ENCODE data around the gene LHFPL3. TPM values are rescaled to one million over a fixed set of nuclear protein-coding genes. Genes with fewer than 3 reads are reported as not detected.

The LHFPL3 gene
- total RNA-seq, 2 donors from 2014 or later, result not detected

DNA sequence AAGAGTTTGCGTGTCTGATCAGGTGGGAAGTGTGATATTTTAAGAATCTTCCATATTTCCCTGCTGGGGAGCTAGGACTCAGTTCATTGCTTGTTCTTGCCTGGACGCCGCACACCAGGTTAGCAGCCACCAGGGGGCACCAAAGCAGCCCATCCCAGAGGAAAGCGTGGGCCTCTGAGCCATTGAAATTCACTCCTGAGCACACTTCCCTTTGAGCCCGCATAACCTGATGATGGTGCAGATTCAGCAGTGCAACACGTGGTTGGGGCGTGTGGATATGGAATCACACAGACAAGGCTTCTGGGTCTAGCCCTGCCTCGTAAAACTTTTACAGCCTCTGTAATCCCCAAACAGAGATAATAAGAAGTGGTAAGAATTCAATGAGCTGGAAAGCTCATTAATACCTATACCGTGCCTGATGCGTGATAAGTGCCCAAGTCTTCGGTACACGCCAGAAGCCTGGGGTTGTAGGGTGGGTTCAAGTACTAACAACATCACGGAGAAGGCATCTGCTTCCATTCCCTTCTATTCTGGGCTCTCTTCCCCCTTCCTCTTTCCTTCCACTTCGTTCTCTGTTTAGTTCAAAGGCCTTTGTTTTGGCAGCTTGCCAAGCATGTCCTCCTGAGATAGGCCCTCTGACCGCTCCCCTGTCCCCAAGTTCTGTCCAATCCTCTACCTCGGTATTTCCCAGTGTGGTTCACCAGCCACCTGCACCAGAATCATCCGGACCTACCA is 555.5 kb downstream of the LHFPL3 start:
- H3K27ac Mint-ChIP-seq, result no peak overlapping the region
- ATAC-seq (replicated peaks), result peak; percentile 92

DNA sequence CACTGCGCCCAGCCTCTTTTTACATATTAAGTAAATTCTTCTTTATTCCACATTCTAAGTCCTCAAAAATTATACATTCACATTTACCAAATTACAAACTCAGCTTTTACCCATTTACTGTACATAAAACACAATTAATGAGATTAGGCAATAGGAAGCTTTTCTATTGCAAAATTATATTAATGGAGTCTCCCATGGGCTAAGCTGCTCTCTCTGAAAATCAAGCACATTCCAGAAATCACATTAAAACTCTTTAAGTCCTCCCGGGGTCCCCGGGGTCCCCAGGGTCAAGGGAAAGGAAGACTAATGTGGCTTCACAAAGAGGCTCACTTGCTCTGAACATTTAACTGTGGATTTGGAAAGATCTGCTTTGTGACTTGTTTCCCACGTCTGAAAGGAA is 558.2 kb downstream of the LHFPL3 start:
- H3K36me3 Mint-ChIP-seq (ENCODE audit: low read depth), result no peaks in the 10 kb centered on the region
- H3K27ac Mint-ChIP-seq, result no peak overlapping the region
- H3K4me1 Mint-ChIP-seq, result no peaks in the 10 kb centered on the region
- no peaks in the 10 kb centered on the region for H3K9me3 Mint-ChIP-seq
- H3K4me3 Mint-ChIP-seq, result no peak overlapping the region
- H3K27me3 Mint-ChIP-seq, result no peaks in the 10 kb centered on the region
- ATAC-seq (replicated peaks), result no peak

More for the DNA sequence above, 555.5 kb downstream of the LHFPL3 start:
- Mint-ChIP-seq H3K9me3 (no peaks in the 10 kb centered on the region), H3K27me3 (no peaks in the 10 kb centered on the region), H3K36me3 (ENCODE audit: low read depth) (no peaks in the 10 kb centered on the region), H3K4me3 (peak overlapping the region; percentile 5), H3K4me1 (peaks cover 1% of the 10 kb centered on the region)

DNA sequence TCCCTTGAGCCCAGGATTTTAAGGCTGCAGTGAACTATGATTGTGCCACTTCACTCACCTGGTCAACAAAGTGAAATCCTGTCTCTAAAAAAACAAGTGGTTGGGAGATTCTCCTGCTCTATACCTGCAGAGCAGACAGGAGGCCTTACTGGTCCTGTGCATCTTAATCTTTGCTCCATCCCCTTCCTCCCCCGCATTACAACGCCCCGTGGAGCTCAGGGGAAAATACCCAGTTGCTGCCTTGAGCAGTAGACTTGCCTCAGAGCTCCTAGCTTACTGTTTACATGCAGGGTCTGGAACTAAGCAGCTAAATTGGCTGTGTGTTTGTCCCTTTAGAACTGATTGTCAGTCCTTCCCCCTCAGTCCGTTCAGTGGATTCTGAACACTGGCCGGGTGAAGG is 561.8 kb downstream of the LHFPL3 start:
- Mint-ChIP-seq H3K9me3 (no peaks in the 10 kb centered on the region), H3K36me3 (ENCODE audit: low read depth) (no peaks in the 10 kb centered on the region), H3K27me3 (peaks cover 4% of the 10 kb centered on the region), H3K4me1 (no peaks in the 10 kb centered on the region), H3K4me3 (no peak overlapping the region), H3K27ac (no peak overlapping the region)
- no peak for ATAC-seq (replicated peaks)

DNA sequence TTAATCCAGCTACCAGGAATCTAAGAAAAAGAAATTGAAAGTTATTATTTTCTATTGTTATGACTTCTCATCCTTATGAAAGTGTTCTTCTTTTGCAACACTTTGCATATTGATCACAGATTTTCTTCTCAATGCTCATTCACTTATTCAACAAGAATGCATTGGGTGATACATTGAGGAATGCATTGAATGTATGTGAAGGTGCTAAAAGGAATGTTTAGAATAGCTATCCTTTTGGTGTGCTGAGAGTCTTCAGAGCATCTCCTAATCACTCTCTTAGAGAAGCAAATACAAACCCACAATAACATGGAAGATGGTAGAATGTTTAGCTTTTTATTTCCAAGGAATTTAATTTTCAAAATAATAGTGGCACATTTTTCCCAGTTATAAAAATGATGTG is 563.5 kb downstream of the LHFPL3 start:
- ATAC-seq (replicated peaks), result no peak
- H3K4me1 Mint-ChIP-seq, result no peaks in the 10 kb centered on the region
- no peaks in the 10 kb centered on the region for H3K36me3 Mint-ChIP-seq (ENCODE audit: low read depth)
- no peak overlapping the region for H3K27ac Mint-ChIP-seq
- no peak overlapping the region for H3K4me3 Mint-ChIP-seq
- H3K9me3 Mint-ChIP-seq, result no peaks in the 10 kb centered on the region
- H3K27me3 Mint-ChIP-seq, result peaks cover 4% of the 10 kb centered on the region

DNA sequence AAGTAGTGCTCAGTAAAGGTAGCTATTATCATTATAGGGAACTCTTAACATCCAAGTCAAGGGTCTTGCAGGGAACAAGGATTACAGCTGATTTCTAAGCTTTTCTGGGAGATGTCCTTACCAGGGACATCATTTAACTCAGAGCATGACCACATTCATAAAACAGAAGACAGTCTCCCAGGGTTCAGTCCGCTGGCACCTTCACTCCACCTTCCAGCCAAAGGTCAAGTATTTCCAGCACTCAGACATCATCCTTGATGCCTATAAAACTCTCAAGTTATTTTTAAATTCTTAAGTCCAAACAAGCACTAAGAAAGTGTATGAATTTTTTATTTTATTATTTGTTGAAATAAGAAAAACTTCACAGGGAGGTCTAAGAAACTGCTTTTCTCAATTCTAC is 565.9 kb downstream of the LHFPL3 start:
- H3K4me3 Mint-ChIP-seq, result no peak overlapping the region
- H3K27ac Mint-ChIP-seq, result no peak overlapping the region
- peaks cover 4% of the 10 kb centered on the region for H3K27me3 Mint-ChIP-seq
- peaks cover 5% of the 10 kb centered on the region for H3K4me1 Mint-ChIP-seq
- ATAC-seq (replicated peaks), result no peak
- H3K36me3 Mint-ChIP-seq (ENCODE audit: low read depth), result no peaks in the 10 kb centered on the region
- H3K9me3 Mint-ChIP-seq, result no peaks in the 10 kb centered on the region

DNA sequence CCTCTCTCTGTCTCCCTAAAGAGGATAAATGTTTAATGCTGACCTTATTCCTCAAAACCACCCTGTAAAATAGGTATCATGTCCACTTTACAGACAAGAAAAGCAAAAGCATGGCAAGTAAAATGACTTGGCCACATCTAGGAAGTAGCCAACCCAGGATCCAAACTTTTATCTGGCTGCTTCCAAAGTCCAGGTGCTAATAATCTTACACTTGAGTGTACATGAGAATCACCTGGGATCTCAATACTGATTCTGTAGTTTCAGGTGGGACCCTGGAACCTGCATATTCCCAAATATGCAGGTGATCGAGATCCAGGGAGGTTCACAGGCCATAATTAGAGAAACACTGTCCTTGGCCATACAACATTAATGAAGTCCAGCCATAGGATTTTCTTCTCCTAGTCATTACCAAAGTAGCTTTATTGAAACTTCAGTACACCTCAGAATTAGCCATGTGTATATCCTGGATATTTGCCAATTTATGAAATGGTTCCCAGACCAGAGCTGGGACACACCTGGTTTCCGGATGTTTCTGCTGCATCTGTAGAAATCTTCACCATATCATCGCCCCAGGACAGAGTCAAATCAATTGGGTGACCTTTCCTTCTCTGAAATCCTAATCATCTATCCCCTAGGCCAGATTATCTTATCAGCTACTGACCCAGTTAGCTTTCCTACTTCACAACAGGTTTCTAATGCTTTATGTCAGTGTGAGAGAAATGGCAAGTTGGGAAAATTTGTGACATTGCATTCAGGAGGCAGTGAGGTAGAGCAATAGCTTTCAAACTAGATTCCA is 566.5 kb downstream of the LHFPL3 start:
- Mint-ChIP-seq H3K9me3 (no peaks in the 10 kb centered on the region), H3K36me3 (ENCODE audit: low read depth) (no peaks in the 10 kb centered on the region), H3K4me3 (no peak overlapping the region), H3K4me1 (peaks cover 5% of the 10 kb centered on the region), H3K27me3 (peaks cover 4% of the 10 kb centered on the region), H3K27ac (no peak overlapping the region)
- ATAC-seq (replicated peaks), result no peak

DNA sequence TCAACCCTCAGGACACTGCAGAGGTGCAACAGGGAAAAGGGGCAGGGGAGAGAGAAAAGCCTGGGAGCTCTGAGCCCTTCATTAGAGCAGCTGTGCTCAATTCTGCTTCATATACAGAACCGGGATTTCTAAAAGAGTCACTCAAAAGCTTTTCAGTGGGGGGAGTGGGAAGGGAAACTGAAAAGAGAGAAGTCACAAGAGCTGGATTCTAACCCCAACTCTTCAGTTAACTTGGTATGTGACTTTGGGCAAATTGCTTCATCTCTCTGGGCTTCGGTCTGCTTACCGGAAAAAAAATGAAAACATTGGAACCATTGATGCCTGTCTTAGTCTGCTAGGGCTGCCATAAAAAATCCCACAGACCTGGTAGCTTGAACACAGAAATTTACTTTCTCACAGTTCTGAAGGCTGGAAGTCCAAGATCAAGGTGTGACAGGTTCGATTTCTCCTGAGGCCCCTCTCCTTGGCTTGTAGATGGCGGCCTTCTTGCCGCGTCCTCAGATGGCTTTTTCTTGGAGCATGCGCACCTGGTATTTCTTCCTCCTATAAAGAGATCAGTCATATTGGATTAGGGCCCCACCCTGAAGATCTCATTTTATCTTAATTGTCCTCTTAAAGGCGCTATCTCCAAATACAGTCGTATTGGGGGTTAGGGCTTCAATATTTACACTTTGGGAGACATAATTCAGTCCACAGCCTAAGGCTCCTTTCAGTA is 567.3 kb downstream of the LHFPL3 start:
- Mint-ChIP-seq H3K4me3 (no peak overlapping the region), H3K36me3 (ENCODE audit: low read depth) (no peaks in the 10 kb centered on the region), H3K27me3 (peaks cover 4% of the 10 kb centered on the region), H3K4me1 (peaks cover 5% of the 10 kb centered on the region), H3K9me3 (no peaks in the 10 kb centered on the region), H3K27ac (no peak overlapping the region)
- ATAC-seq (replicated peaks), result no peak

DNA sequence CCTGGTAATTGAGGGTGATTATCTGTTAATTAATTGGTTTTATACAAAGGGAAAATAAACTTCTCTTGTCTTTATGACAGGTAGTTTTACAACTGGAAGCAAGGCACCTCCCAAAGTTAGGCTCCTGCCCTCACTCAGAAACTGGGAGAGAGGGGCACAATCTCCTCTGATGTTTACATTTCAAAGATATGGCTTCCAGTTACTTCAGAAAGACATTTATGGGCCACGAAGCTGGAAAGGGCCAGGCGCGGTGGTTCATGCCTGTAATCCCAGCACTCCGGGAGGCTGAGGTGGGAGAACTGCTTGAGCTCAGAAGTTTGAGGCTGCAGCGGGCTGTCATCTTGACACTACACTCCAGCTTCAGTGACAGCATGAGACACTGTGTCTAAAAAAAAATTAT is 570.0 kb downstream of the LHFPL3 start:
- Mint-ChIP-seq H3K4me3 (no peak overlapping the region), H3K36me3 (ENCODE audit: low read depth) (no peaks in the 10 kb centered on the region), H3K27ac (no peak overlapping the region), H3K27me3 (peaks cover 3% of the 10 kb centered on the region), H3K4me1 (peaks cover 5% of the 10 kb centered on the region), H3K9me3 (no peaks in the 10 kb centered on the region)
- ATAC-seq (replicated peaks), result no peak

DNA sequence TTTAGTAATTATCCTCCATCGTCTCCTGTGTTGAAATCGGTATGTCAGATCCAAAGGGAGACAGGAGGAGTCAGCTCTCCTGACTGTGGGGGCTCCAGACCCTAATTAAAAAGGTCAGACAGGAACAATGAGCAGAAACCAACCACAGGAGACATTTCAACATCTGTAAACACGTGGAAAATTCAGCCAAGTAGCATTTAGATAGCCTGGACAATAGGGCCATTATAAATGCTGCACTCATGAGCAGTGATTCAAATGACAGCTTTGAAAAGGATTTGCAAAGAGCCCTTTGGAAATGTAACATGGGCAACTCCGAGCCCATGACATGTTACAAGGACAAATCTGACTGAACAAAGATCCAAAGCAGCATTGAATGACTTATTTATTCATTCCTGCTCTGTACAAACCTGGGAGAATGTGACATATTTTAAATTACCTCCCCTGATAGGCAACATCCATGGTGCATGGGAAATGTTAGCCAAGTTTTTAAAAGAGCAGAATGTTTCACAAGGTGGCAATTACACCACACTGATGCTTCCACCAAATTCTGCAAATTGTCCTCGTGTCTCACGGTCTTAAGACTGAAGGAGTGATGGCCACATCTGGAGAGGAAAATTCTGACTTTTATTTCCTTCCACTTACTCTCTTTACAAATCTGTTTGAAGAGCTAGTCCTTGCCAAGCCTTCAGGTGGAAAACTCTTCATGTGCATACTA is 572.3 kb downstream of the LHFPL3 start:
- Mint-ChIP-seq H3K27me3 (peaks cover 8% of the 10 kb centered on the region), H3K9me3 (no peaks in the 10 kb centered on the region), H3K4me1 (peaks cover 5% of the 10 kb centered on the region), H3K27ac (no peak overlapping the region), H3K4me3 (no peak overlapping the region), H3K36me3 (ENCODE audit: low read depth) (no peaks in the 10 kb centered on the region)
- ATAC-seq (replicated peaks), result no peak

DNA sequence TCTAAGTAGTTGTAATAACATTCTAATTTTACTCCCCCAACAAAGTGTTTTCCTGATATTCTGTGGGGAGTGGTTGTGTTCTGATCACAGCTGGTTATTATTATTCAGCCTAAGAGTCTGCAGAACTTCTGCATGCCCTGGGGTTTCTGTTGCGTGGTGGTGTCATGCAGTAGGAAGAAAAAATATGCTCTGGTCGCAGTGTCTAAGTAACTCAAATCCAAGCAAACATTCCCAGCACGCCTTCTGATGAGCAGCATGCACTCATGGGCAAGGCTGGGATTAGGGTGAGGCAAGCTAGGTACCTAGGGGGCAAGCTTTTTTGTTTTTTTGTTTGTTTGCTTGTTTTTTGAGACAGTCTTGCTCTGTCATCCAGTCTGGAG is 572.8 kb downstream of the LHFPL3 start:
- H3K27ac Mint-ChIP-seq, result no peak overlapping the region
- H3K4me1 Mint-ChIP-seq, result peaks cover 5% of the 10 kb centered on the region
- H3K27me3 Mint-ChIP-seq, result peaks cover 12% of the 10 kb centered on the region
- H3K36me3 Mint-ChIP-seq (ENCODE audit: low read depth), result no peaks in the 10 kb centered on the region
- no peak for ATAC-seq (replicated peaks)
- no peak overlapping the region for H3K4me3 Mint-ChIP-seq
- no peaks in the 10 kb centered on the region for H3K9me3 Mint-ChIP-seq

DNA sequence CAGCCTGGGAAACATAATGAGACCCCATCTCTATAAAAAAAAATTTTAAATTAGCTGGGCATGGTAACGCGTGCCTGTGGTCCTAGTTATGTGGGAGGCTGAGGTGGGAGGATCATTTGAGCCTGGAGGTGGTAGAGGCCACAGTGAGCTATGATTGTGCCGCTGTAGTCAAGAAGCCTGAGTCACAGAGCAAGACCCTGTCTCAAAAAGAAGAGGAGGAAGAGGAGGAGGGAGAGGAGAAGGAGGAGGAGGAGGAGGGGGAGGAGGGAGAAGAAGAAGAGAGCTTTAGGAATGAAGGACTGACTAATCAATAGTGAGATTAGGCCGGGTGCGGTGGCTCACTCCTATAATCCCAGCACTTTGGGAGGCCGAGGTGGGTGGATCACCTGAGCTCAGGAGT is 573.8 kb downstream of the LHFPL3 start:
- no peak for ATAC-seq (replicated peaks)
- Mint-ChIP-seq H3K9me3 (no peaks in the 10 kb centered on the region), H3K4me3 (no peak overlapping the region), H3K36me3 (ENCODE audit: low read depth) (no peaks in the 10 kb centered on the region), H3K27ac (no peak overlapping the region), H3K4me1 (peaks cover 4% of the 10 kb centered on the region), H3K27me3 (peaks cover 14% of the 10 kb centered on the region)

DNA sequence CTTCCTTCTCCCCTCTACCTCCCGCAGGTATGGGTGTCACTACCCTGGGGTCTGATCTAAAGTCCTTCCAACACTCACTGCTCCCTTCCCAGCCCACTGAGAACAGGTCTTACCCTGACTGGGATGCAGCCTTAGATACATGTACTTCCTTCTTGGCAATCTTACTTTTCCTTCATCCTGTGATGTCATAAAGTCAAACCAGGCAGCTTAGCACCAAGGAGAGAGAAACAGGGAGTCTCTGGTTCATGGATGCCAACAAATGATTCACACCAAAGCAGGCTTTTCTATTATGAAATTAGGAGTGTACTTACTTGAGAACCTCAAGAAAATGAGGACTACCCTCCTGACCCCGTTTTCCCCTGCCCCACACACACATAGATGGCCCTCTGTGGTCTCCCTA is 574.6 kb downstream of the LHFPL3 start:
- no peaks in the 10 kb centered on the region for H3K4me1 Mint-ChIP-seq
- no peak overlapping the region for H3K27ac Mint-ChIP-seq
- H3K9me3 Mint-ChIP-seq, result no peaks in the 10 kb centered on the region
- H3K36me3 Mint-ChIP-seq (ENCODE audit: low read depth), result no peaks in the 10 kb centered on the region
- H3K27me3 Mint-ChIP-seq, result peaks cover 14% of the 10 kb centered on the region
- H3K4me3 Mint-ChIP-seq, result no peak overlapping the region
- ATAC-seq (replicated peaks), result no peak

DNA sequence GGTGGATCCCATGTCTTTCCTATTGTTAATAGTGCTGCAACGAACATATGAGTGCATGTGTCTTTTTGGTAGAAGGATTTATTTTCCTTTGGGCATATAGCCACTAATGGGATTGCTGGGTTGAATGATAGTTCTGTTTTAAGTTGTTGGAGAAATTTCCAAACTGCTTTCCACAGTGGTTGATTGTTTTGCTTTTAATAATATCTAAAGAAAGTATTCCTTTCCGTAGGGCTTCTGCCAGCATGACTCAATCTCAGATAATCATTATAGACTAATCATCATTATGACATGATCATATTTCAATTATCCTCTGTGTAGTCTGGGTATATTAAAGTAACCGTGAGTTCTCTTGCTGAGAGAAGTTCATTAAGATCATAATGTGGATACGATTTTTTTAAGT is 575.4 kb downstream of the LHFPL3 start:
- Mint-ChIP-seq H3K9me3 (no peaks in the 10 kb centered on the region), H3K4me1 (no peaks in the 10 kb centered on the region), H3K4me3 (no peak overlapping the region), H3K27me3 (peaks cover 17% of the 10 kb centered on the region), H3K36me3 (ENCODE audit: low read depth) (no peaks in the 10 kb centered on the region), H3K27ac (no peak overlapping the region)
- ATAC-seq (replicated peaks), result no peak

DNA sequence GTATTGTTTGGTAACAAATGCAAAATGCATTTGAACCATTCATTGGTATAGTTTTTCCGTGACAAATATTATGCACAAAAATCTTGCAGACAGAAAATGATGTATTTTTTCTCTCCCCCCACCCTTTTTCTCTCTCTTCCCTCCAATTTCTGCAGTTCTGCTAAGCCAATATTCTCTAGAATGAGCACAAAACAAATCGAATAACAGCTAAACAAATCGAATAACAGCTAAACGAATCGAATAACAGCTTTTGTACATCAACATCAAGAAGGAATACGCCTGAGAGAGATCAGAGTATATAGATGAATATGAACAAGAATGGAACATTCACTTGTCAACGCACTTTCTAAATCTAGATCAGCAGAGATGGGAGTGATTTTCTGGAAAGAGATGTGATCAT is 577.6 kb downstream of the LHFPL3 start:
- Mint-ChIP-seq H3K9me3 (no peaks in the 10 kb centered on the region), H3K27ac (no peak overlapping the region), H3K27me3 (peaks cover 22% of the 10 kb centered on the region), H3K4me3 (no peak overlapping the region), H3K36me3 (ENCODE audit: low read depth) (no peaks in the 10 kb centered on the region), H3K4me1 (no peaks in the 10 kb centered on the region)
- no peak for ATAC-seq (replicated peaks)
